SJCRH30 (cell line): ENCODE data around the gene ACLY. TPM values are rescaled to one million over a fixed set of nuclear protein-coding genes. Genes with fewer than 3 reads are reported as not detected.
"Not testable (repeated sequence)": the region's sequence is repeated elsewhere in the genome, so short reads cannot be mapped to it uniquely, and the experiment has no call there.

Experiments used
- DNase-seq, 2 experiments: peaks; one replicate each; pipeline ENCODE4 v3.0.0-alpha.2; 2015 to 2020
- H3K27ac ChIP-seq: fragments of 250-450 bp; sonication (Bioruptor Pico); 2 replicates; pipeline ENCODE4 v1.5.1; 2020; ENCODE audit warnings: mild to moderate bottlenecking, moderate library complexity
- H3K27me3 ChIP-seq: fragments of 250-450 bp; sonication (Bioruptor Pico); 2 replicates; pipeline ENCODE4 v1.5.1; 2020; ENCODE audit warnings: mild to moderate bottlenecking, moderate library complexity
- H3K36me3 ChIP-seq: fragments of 250-450 bp; sonication (Bioruptor Pico); 2 replicates; pipeline ENCODE4 v1.5.1; 2020; ENCODE audit warnings: mild to moderate bottlenecking, moderate library complexity
- H3K4me1 ChIP-seq: fragments of 250-450 bp; sonication (Bioruptor Pico); 2 replicates; pipeline ENCODE4 v1.5.1; 2020; ENCODE audit warnings: mild to moderate bottlenecking, moderate library complexity
- H3K4me3 ChIP-seq: fragments of 250-450 bp; sonication (Bioruptor Pico); 2 replicates; pipeline ENCODE4 v1.5.1; 2020; ENCODE audit warnings: mild to moderate bottlenecking, moderate library complexity
- H3K9me3 ChIP-seq: fragments of 250-450 bp; sonication (Bioruptor Pico); replicated peaks from 2 replicates; pipeline ENCODE4 v1.5.1; 2020; ENCODE audit warnings: mild to moderate bottlenecking, moderate library complexity
- total RNA-seq: library from RNA; depleted of rRNA; stranded (reverse); fragments of >200 nt; shearing (Covaris generic); gene quantifications from 2 replicates; pipeline ENCODE4 v1.2.3, GENCODE V29; 2014

The ACLY gene
- total RNA-seq, 1 experiment from 2014 or later: 137 TPM

DNA sequence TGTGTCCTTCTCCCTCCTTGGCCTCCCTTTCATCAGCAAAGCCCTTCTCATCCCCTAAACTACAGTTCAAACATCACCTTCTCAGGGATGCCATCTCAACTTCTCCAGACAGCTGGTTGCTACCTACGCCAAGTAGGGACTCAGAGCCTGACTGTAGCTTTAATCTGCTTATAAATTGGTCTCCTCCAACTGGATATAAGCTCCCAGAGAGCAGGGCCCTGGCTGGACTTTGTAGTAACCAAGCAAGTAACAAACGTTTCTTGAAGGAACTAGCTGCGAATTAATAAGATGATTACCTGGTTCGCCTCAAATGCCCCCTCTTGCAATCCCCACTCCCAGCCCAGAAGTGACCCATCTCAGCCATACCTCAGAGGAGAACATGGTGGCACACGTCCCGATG lies 36.0 kb downstream of the ACLY start:
- Histone ChIP-seq H3K27ac (no peak overlapping the region), H3K4me3 (no peak overlapping the region), H3K4me1 (no peaks in the 10 kb centered on the region), H3K27me3 (no peaks in the 10 kb centered on the region), H3K36me3 (peaks cover 71% of the 10 kb centered on the region), H3K9me3 (no peaks in the 10 kb centered on the region)
- no peak for DNase-seq

DNA sequence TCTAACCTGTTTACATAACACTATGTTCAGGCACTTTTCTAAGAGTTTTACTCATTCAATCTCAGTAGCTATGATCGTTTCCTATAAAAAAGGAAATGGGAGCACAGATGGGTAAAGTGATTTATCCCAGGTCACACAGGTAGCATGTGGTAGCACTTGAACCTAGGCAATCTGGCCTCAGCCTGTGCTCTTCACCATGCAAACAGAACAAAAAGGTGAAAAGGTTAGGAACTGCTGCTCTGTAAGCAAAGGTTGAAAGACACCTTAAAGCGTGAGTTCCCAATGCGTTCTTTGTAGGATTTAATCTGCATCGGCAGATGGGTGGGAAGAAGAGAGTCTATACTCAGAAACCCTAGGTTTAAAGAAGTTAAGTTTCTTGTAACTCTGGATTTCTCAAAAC lies 38.6 kb downstream of the ACLY start:
- Histone ChIP-seq H3K27me3 (no peaks in the 10 kb centered on the region), H3K4me3 (no peak overlapping the region), H3K36me3 (peaks cover 67% of the 10 kb centered on the region), H3K27ac (no peak overlapping the region), H3K9me3 (no peaks in the 10 kb centered on the region), H3K4me1 (no peaks in the 10 kb centered on the region)
- no peak for DNase-seq

DNA sequence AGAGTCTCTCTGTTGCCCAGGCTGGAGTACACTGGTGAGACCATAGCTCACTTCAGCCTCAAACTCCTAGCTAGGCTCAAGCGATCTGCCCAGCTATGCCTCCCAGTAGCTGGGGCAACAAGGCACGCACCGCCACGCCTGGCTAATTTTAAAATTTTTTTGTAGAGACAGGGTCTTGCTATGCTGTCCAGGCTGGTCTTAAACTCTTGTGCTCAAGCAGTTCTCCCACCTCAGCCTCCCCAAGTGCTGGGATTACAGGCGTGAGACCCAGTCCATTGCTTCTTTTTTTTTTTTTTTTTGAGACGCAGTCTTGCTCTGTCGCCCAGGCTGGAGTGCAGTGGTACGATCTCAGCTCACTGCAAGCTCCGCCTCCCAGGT lies 44.5 kb downstream of the ACLY start:
- H3K4me1 ChIP-seq, H3K27me3 ChIP-seq, H3K4me3 ChIP-seq, H3K9me3 ChIP-seq, H3K27ac ChIP-seq, DNase-seq: not testable (repeated sequence)
- peaks cover 73% of the 10 kb centered on the region for H3K36me3 ChIP-seq

DNA sequence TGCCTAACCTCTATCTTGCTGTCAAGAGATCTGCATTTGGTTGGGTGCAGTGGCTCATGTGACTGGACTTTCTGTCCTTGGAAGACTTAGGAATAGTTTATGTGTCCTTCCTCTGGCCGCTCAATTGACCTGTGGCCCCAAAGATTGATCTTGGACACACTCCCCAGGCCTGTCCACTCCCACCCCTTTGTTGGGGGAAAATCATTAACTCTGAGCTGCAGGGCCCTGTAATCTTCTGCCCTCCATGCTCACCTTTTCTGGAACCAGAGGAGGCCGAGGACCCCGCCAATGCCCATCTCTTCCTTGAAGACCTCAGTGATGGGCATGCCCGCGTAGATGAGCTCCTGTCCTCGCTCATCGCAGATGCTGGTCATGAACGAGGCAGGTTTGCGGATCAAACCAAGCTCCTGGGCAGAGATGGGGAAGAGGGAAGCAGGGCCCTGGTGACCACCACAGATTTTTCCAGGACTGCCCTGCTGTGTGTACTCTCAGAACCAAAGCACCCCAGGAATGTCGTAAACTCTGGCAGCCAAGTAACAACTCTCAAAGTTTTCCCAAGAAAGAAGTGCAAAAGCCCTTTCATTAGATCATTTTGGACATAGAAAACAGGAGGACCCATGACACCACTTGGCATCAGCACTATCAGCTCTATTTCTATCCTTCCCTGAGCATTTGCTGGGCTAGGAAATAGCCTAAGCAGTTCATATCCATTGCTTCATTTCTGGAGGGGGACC lies 45.0 kb downstream of the ACLY start:
- H3K36me3 ChIP-seq: peaks cover 74% of the 10 kb centered on the region
- DNase-seq: no peak
- no peaks in the 10 kb centered on the region for H3K27me3 ChIP-seq
- H3K9me3 ChIP-seq: no peaks in the 10 kb centered on the region
- H3K27ac ChIP-seq: no peak overlapping the region
- no peak overlapping the region for H3K4me3 ChIP-seq
- no peaks in the 10 kb centered on the region for H3K4me1 ChIP-seq

DNA sequence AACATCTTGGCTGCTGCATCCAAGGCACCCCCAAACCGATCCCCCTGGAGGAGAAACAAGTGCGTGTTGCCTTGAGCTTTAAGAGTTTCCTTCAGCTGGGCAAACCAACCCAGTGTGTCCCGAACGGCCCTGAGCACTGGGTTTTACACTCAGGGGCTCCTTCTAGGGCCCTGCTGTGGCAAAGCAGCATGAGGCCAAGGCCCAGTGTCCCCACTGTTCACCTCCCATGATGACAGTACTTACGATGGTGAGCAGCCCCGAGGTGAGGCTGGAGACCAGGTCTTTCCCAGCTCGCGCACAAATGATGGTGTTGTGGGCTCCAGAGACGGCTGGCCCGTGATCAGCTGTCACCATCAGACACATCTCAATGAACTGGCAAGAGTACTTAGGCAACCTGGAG lies 47.0 kb downstream of the ACLY start:
- H3K27me3 ChIP-seq: no peaks in the 10 kb centered on the region
- no peak for DNase-seq
- no peaks in the 10 kb centered on the region for H3K4me1 ChIP-seq
- no peak overlapping the region for H3K4me3 ChIP-seq
- no peak overlapping the region for H3K27ac ChIP-seq
- H3K9me3 ChIP-seq: no peaks in the 10 kb centered on the region
- H3K36me3 ChIP-seq: peaks cover 71% of the 10 kb centered on the region

DNA sequence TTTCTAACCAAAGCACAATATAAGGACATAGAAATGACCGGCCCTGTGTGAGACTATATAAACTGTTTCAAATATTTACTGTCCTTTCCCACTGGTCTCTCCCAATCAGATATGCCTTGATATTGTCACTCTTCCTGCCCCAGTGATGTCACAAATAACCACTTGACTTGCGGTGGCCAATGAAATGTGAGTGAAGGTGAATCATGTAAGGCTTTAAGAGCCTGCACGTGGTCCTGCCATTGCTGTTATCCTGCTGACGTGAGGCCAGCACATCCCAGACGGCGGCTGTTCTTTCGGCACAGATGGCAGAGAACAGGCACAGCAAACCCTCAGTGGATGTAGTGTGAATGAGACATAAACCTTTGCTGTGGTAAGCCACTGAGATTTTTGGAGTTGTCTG lies 48.1 kb downstream of the ACLY start:
- no peaks in the 10 kb centered on the region for H3K27me3 ChIP-seq
- H3K4me1 ChIP-seq: no peaks in the 10 kb centered on the region
- H3K4me3 ChIP-seq: no peak overlapping the region
- H3K27ac ChIP-seq: no peak overlapping the region
- H3K9me3 ChIP-seq: no peaks in the 10 kb centered on the region
- peaks cover 69% of the 10 kb centered on the region for H3K36me3 ChIP-seq
- no peak for DNase-seq

DNA sequence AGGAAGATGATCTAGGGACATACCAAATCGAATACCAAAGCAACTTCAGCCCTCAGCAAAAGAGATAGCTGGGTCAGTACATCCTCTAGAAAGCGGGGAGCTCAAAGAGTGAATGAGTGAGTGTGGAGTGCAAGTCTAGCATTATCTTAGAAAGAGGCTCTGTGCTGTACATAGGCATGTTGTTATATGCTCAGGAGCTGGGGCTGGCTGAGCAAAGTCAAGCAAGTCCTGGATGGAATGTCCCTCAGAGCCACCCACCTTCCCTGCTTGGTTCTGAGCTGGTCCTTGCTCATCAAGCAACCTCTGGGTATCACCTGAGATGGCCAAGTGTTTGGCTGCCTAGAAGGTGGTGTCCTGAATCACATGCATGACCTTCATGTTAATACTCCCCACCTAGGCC lies 48.7 kb downstream of the ACLY start:
- no peaks in the 10 kb centered on the region for H3K27me3 ChIP-seq
- H3K36me3 ChIP-seq: peaks cover 69% of the 10 kb centered on the region
- no peak overlapping the region for H3K27ac ChIP-seq
- no peaks in the 10 kb centered on the region for H3K9me3 ChIP-seq
- no peak overlapping the region for H3K4me3 ChIP-seq
- H3K4me1 ChIP-seq: no peaks in the 10 kb centered on the region
- DNase-seq: no peak

DNA sequence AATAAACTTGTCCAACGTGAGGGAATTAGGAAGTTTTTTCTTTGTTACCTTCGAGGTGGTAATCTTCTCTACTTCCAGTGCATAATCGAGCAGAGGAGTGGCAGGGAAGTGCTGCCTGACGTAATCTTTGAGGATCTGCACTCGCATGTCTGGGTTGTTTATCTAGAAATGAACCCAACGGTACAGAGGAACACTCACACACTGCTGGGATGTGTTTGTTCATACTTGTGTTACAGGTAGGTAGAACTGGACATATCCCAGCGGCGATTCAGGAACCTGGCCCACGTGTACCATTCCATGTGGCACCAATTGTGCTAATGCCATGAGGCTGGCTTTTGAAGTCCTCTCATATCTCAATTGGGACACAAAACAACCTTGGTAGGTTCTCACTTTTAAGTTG lies 49.3 kb downstream of the ACLY start:
- H3K4me3 ChIP-seq: no peak overlapping the region
- no peak for DNase-seq
- H3K36me3 ChIP-seq: peaks cover 64% of the 10 kb centered on the region
- H3K27me3 ChIP-seq: no peaks in the 10 kb centered on the region
- H3K27ac ChIP-seq: no peak overlapping the region
- no peaks in the 10 kb centered on the region for H3K4me1 ChIP-seq
- no peaks in the 10 kb centered on the region for H3K9me3 ChIP-seq

DNA sequence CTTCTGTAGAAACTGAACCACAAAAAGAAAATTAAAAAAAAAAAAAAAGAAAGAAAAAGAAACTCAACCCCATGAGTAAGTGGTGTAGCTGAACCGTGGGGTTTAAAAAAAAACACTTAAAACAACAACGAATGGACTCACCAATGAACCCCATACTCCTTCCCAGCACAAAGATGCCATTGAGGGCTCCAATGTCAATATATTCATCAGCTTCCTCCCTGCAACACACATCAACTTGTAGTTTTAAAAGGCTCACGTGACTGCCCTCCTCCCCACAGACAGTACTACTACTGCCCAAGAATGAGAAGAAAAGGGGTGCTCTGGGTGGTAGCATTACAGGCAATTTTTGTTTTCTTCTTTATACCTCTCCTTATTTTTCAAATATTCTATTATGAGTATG lies 50.2 kb downstream of the ACLY start:
- DNase-seq: no peak
- H3K4me3 ChIP-seq: no peak overlapping the region
- no peak overlapping the region for H3K27ac ChIP-seq
- H3K4me1 ChIP-seq: peaks cover 4% of the 10 kb centered on the region; the same call in 1 of the 2 replicates
- H3K9me3 ChIP-seq: no peaks in the 10 kb centered on the region
- H3K27me3 ChIP-seq: no peaks in the 10 kb centered on the region
- peaks cover 57% of the 10 kb centered on the region for H3K36me3 ChIP-seq

DNA sequence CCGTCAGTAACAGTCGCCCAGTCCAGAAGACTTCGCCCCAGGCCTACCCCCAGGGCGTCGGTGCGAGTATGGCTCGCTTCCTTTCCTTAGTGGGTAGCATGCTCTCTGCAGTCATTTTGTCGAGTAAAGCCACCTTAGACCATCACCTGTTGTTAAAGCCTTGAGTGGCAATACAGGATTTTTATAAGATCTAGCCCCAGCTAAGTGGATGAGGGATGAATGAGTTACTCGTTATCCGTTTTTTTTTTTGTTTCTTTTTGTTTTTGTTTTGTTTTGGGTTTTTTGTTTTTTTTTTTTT lies 53.2 kb downstream of the ACLY start:
- H3K36me3 ChIP-seq: peaks cover 34% of the 10 kb centered on the region
- DNase-seq: no peak
- no peak overlapping the region; the same call in 1 of the 2 replicates for H3K27ac ChIP-seq
- no peaks in the 10 kb centered on the region for H3K27me3 ChIP-seq
- H3K4me1 ChIP-seq: peaks cover 7% of the 10 kb centered on the region; the same call in 1 of the 2 replicates
- H3K4me3 ChIP-seq: peak overlapping the region; percentile 100
- no peaks in the 10 kb centered on the region for H3K9me3 ChIP-seq

DNA sequence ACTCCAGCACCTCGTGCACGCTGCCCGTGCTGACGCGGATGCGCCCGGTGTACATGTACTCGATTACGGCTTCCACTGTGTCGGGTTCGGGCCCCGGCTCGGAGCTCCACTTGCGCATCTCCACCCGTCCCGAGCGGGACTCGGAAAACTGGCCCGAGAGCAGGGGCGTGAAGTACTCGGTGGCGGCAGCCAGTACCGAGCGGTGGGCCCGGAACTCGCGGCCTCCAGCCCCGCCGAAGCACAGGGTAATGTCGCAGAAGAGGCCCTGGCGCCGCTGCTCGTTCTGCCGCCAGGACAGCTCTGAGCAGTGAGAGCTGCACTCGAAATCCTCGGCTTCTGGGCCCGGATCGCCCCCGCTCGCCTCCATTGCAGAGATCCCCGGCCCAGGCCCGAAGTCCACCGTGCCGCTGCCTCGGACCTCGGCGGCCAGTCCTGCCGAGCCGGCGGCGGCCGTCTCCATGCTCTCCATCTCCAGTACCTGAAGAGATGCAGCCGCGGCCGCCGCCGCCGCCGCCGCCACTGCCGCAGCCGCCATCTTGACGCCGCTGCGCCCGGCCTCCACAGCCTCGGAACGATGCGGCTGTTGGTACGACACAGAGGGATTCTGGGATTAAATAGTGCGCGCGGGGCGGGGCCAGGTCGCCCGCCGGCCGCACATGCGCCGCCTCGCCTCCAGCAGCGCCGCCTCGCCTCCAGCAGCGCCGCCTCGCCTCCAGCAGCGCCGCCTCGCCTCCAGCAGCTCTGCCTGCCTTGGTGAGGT lies 53.7 kb downstream of the ACLY start, which contains the start of gene KLHL11:
Gene KLHL11 (minus strand): TSS at position 588 of the 760 bp plus-strand sequence. CDS start 53 bp downstream, at position 535.
- peak; percentile 87 to 92 for DNase-seq
- H3K27me3 ChIP-seq: no peaks in the 10 kb centered on the region
- peak within 1 kb of the TSS; percentile 70 for H3K27ac ChIP-seq
- H3K9me3 ChIP-seq: no peaks in the 10 kb centered on the region
- peaks cover 7% of the 10 kb centered on the region; the same call in 1 of the 2 replicates for H3K4me1 ChIP-seq
- H3K36me3 ChIP-seq: peaks cover 30% of the 10 kb centered on the region
- peak within 1 kb of the TSS; percentile 100 for H3K4me3 ChIP-seq

DNA sequence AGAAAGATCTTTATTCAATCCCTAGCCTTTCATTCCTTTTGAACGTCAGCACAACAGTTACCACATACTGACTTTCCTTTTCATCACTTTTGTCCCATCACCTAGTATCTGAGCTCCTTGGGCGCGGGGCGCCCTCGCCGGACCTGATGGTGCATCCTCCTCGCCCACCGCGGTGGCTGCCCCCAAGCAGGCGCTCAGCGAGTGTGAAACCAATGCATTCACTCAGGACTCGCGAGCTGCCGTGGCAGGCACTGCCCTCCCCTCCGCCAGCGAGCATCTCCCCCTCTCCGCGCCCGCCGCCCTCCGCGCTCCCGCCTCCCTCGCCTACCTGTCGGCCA lies 54.3 kb downstream of the ACLY start:
- peaks cover 7% of the 10 kb centered on the region; the same call in 1 of the 2 replicates for H3K4me1 ChIP-seq
- peak overlapping the region; percentile 100 for H3K4me3 ChIP-seq
- peaks cover 25% of the 10 kb centered on the region for H3K36me3 ChIP-seq
- no peaks in the 10 kb centered on the region for H3K27me3 ChIP-seq
- H3K9me3 ChIP-seq: no peaks in the 10 kb centered on the region
- peak overlapping the region; percentile 70; the same call in 1 of the 2 replicates for H3K27ac ChIP-seq
- peak in 1 of 2 experiments; percentile 34 for DNase-seq

DNA sequence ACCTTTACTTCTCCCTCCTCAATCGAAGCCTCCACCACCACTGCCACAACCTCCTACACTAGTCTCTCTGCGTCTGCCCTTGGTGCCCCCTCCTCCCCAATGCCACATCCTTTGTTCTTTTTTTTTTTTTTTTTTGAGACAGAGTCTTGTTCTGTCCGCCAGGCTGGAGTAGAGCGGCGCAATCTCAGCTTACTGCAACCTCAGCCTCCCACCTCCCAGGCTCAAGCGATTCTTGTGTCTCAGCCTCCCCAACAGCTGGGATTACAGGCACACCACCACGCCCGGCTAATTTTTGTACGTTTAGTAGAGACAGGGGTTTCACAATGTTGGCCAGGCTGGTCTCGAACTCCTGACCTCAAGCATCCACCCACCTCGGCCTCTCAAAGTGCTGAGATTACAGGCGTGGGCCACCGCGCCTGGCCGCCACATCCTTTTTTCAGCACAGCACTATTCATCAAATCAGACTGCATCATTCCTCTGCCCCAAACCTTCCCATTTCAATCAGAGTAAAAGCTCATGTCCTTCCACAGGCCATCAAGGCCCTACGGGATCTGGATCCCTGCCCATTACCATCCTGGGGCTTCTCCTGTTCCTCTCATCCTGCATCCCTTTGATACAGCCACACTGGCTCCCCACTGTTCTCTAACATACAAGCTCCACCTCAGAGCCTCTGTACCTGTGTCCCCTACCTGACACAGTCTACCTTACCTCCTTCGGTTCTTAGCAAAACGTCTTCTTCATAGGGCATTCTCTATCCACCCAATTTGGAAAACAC lies 55.5 kb downstream of the ACLY start:
- peaks cover 7% of the 10 kb centered on the region; the same call in 1 of the 2 replicates for H3K4me1 ChIP-seq
- H3K4me3 ChIP-seq: peak overlapping the region; percentile 100; the same call in 1 of the 2 replicates
- no peaks in the 10 kb centered on the region for H3K9me3 ChIP-seq
- H3K27ac ChIP-seq: no peak overlapping the region
- peaks cover 15% of the 10 kb centered on the region for H3K36me3 ChIP-seq
- no peak for DNase-seq
- no peaks in the 10 kb centered on the region for H3K27me3 ChIP-seq

DNA sequence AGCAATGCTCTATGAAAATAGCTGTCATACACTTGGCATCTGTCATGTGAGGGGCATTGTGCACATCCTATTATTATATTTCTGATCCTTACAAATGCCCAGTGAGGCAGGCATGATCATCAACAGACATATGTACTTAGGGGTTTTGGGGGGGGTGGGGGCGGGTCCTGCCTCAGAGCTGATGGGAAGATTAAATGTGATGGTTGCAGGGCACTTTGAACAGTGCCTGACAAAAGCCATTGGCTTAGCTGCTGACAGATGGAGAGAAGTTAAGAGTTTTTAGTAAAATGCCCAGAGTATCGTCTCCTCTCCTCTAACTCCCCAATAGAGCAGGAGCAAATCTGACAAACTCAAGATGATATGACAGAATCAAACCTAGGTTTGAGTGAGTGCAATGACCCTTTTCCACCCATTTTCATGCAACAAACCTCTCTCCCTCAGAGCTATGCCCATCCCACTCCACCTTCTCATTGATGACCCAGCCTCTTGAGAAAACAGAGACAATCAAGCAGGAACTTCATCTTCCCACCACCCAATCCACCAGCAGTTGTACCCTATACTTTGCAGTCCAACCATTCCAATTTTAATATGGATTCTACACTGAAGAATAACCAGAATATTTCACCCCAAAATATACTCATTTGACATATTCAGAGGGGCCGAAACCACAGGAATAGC lies 58.4 kb downstream of the ACLY start:
- Histone ChIP-seq H3K27me3 (no peaks in the 10 kb centered on the region), H3K36me3 (no peaks in the 10 kb centered on the region), H3K4me1 (peaks cover 7% of the 10 kb centered on the region; the same call in 1 of the 2 replicates), H3K9me3 (no peaks in the 10 kb centered on the region), H3K27ac (no peak overlapping the region), H3K4me3 (no peak overlapping the region)
- no peak for DNase-seq
